Neural progenitor cell (in vitro differentiated cells): Measurements from ENCODE around the gene MYCBP2. TPM values are rescaled to one million over a fixed set of nuclear protein-coding genes. Genes with fewer than 3 reads are reported as not detected.
"Not testable (repeated sequence)": the region's sequence is repeated elsewhere in the genome, so short reads cannot be mapped to it uniquely, and the experiment has no call there.

Experiments
- DNase-seq: peaks from one replicate; pipeline ENCODE4 v3.0.0-alpha.2; 2016; ENCODE audit warnings: low spot score
- H2AFZ ChIP-seq: fragments of 200-600 bp; sonication (generic); replicated peaks from 2 replicates; pipeline ENCODE4 v1.6.1; 2016; ENCODE audit warnings: antibody characterized with exemption
- H3F3A ChIP-seq: fragments of 200-600 bp; sonication (generic); 2 replicates; pipeline ENCODE4 v1.6.1; 2016; ENCODE audit warnings: antibody characterized with exemption, low read depth
- H3K27ac ChIP-seq: fragments of 200-600 bp; sonication (generic); 2 replicates; pipeline ENCODE4 v1.5.1; 2016; ENCODE audit warnings: mild to moderate bottlenecking
- H3K27me3 ChIP-seq: fragments of 200-600 bp; sonication (generic); 2 replicates; pipeline ENCODE4 v1.6.1; 2016; ENCODE audit warnings: mild to moderate bottlenecking, moderate library complexity
- H3K36me3 ChIP-seq: fragments of 200-600 bp; sonication (generic); 2 replicates; pipeline ENCODE4 v1.5.1; 2016
- H3K4me1 ChIP-seq: fragments of 200-600 bp; sonication (generic); 2 replicates; pipeline ENCODE4 v1.6.1; 2016; ENCODE audit warnings: mixed run types
- H3K4me2 ChIP-seq: fragments of 200-600 bp; sonication (generic); 2 replicates; pipeline ENCODE4 v1.6.1; 2016
- H3K4me3 ChIP-seq: fragments of 200-600 bp; sonication (generic); 2 replicates; pipeline ENCODE4 v1.5.1; 2016
- H3K79me2 ChIP-seq: fragments of 200-600 bp; sonication (generic); 2 replicates; pipeline ENCODE4 v1.6.1; 2016; ENCODE audit warnings: low read depth
- H3K9ac ChIP-seq: fragments of 200-600 bp; sonication (generic); 2 replicates; pipeline ENCODE4 v1.6.1; 2016
- H3K9me3 ChIP-seq: fragments of 200-600 bp; sonication (generic); 2 replicates; pipeline ENCODE4 v1.5.1; 2016; ENCODE audit warnings: low read depth
- H4K20me1 ChIP-seq: fragments of 200-600 bp; sonication (generic); 2 replicates; pipeline ENCODE4 v1.6.1; 2016; ENCODE audit warnings: low read depth
- H3K27ac Mint-ChIP-seq: 3 replicates; pipeline ENCODE4 v1.8.0; 2021; ENCODE audit warnings: mixed read lengths
- H3K27me3 Mint-ChIP-seq: 2 replicates; pipeline ENCODE4 v1.8.0; 2022; ENCODE audit warnings: low read depth, mild to moderate bottlenecking, inconsistent platforms, moderate library complexity, mixed read lengths; ENCODE audit not compliant: insufficient read depth
- H3K36me3 Mint-ChIP-seq: 3 replicates; pipeline ENCODE4 v1.8.0; 2021; ENCODE audit warnings: mixed read lengths
- H3K4me1 Mint-ChIP-seq: 3 replicates; pipeline ENCODE4 v1.8.0; 2021; ENCODE audit warnings: mixed read lengths
- H3K4me3 Mint-ChIP-seq: 3 replicates; pipeline ENCODE4 v1.8.0; 2021; ENCODE audit warnings: mild to moderate bottlenecking, moderate library complexity, mixed read lengths
- H3K9me3 Mint-ChIP-seq: 3 replicates; pipeline ENCODE4 v1.8.0; 2020; ENCODE audit warnings: mixed read lengths
- EZH2 ChIP-seq: fragments of 200-600 bp; sonication (generic); IDR thresholded peaks from 2 replicates; pipeline ENCODE4 v1.6.1; 2017; ENCODE audit warnings: antibody characterized with exemption, mild to moderate bottlenecking, moderate library complexity
- EZH2phosphoT487 ChIP-seq: fragments of 200-600 bp; sonication (generic); IDR thresholded peaks from 2 replicates; pipeline ENCODE4 v1.6.1; 2017; ENCODE audit warnings: antibody characterized with exemption
- total RNA-seq: library from RNA; depleted of rRNA; stranded (reverse); fragments of >200 nt; gene quantifications from 2 replicates; pipeline ENCODE4 v1.2.3, GENCODE V29; 2015; ENCODE audit warnings: low replicate concordance
- TF ChIP-seq, protein P1 (sequence below): fragments of 200-600 bp; sonication (generic); IDR thresholded peaks from 2 replicates; pipeline ENCODE4 v1.5.1; 2017; ENCODE audit warnings: antibody characterized with exemption, mild to moderate bottlenecking

The MYCBP2 gene
- total RNA-seq, 1 donor from 2014 or later, result 37.8 TPM

- H3K27me3 Mint-ChIP-seq, result no peaks in the 10 kb centered on the region
- no peaks in the 10 kb centered on the region for H3K27me3 ChIP-seq
- peaks cover 53% of the 10 kb centered on the region for H3K79me2 ChIP-seq
- no peak overlapping the region for H3K4me3 Mint-ChIP-seq
- H3K9me3 Mint-ChIP-seq, result no peaks in the 10 kb centered on the region
- TF ChIP-seq, protein P1, sequence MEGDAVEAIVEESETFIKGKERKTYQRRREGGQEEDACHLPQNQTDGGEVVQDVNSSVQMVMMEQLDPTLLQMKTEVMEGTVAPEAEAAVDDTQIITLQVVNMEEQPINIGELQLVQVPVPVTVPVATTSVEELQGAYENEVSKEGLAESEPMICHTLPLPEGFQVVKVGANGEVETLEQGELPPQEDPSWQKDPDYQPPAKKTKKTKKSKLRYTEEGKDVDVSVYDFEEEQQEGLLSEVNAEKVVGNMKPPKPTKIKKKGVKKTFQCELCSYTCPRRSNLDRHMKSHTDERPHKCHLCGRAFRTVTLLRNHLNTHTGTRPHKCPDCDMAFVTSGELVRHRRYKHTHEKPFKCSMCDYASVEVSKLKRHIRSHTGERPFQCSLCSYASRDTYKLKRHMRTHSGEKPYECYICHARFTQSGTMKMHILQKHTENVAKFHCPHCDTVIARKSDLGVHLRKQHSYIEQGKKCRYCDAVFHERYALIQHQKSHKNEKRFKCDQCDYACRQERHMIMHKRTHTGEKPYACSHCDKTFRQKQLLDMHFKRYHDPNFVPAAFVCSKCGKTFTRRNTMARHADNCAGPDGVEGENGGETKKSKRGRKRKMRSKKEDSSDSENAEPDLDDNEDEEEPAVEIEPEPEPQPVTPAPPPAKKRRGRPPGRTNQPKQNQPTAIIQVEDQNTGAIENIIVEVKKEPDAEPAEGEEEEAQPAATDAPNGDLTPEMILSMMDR, result no peak
- TF ChIP-seq EZH2phosphoT487 (no peak), EZH2 (no peak)
- H3K36me3 ChIP-seq, result peaks cover 3% of the 10 kb centered on the region
- peaks cover 32% of the 10 kb centered on the region for H3K36me3 Mint-ChIP-seq
- no peak for DNase-seq
- no peak overlapping the region for H3K27ac Mint-ChIP-seq
- no peak overlapping the region for H2AFZ ChIP-seq
- no peaks in the 10 kb centered on the region for H3K4me1 Mint-ChIP-seq
- no peaks in the 10 kb centered on the region for H3K9me3 ChIP-seq
- no peaks in the 10 kb centered on the region for H3K4me1 ChIP-seq
- no peak overlapping the region for H3K9ac ChIP-seq
- H3F3A ChIP-seq, result no peaks in the 10 kb centered on the region
- H3K4me2 ChIP-seq, result no peak overlapping the region
- H3K4me3 ChIP-seq, result no peak overlapping the region
- H4K20me1 ChIP-seq, result peaks cover 24% of the 10 kb centered on the region
- no peak overlapping the region for H3K27ac ChIP-seq
These were observed 310.6 kb downstream of the MYCBP2 start for GRCh38 chr13:77016251-77016812.

DNA sequence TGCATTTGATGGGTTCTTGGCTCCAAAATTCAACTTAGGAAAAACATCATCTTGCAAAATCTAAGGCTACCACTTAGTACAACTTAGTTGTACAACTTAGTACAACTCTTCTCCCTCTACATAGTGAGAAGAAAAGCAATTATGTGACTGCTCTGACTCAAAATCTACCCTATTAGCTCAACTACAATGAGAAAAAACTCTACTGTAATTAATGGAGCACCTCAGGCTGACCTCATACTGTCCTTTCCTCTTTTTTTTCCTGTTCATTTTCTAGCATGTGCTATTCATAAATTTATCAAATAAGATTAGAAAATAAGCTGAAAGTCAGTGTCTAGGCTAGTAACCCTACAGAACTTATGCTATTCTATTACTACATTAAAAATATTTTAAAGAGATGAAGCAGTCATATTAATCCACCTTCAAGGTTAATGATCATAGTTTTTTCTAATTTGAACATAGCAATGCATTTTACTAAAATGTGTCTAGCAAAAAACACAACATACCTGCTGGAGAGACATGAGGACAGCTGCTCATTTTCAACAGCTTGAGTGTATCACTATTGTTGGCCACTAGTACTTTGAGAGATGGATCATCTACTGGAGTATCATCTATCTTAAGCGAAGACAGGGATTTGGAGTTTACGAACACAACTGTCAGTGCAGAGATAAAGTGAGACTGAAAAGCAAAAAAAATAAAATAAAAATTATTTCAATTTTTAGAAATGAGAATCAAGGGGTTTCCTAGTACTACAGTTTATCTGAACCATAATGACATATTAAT, 311.8 kb downstream of the MYCBP2 start:
- Histone ChIP-seq H3K27ac (no peak overlapping the region), H2AFZ (no peak overlapping the region), H3K9ac (no peak overlapping the region), H3K27me3 (no peaks in the 10 kb centered on the region), H4K20me1 (peaks cover 20% of the 10 kb centered on the region), H3K9me3 (no peaks in the 10 kb centered on the region), H3K79me2 (peaks cover 46% of the 10 kb centered on the region), H3K4me1 (no peaks in the 10 kb centered on the region), H3F3A (no peaks in the 10 kb centered on the region), H3K4me2 (no peak overlapping the region), H3K36me3 (peaks cover 3% of the 10 kb centered on the region), H3K4me3 (no peak overlapping the region)
- TF ChIP-seq, protein P1, result no peak
- TF ChIP-seq EZH2phosphoT487 (no peak), EZH2 (no peak)
- DNase-seq, result no peak
- no peak overlapping the region for H3K4me3 Mint-ChIP-seq
- H3K9me3 Mint-ChIP-seq, result no peaks in the 10 kb centered on the region
- H3K27me3 Mint-ChIP-seq, result no peaks in the 10 kb centered on the region
- H3K27ac Mint-ChIP-seq, result no peak overlapping the region
- peaks cover 32% of the 10 kb centered on the region for H3K36me3 Mint-ChIP-seq
- no peaks in the 10 kb centered on the region for H3K4me1 Mint-ChIP-seq

- no peak overlapping the region for H2AFZ ChIP-seq
- H3K9me3 ChIP-seq, result no peaks in the 10 kb centered on the region
- H3K27ac ChIP-seq, result no peak overlapping the region
- no peaks in the 10 kb centered on the region for H3K27me3 ChIP-seq
- Mint-ChIP-seq H3K36me3 (peaks cover 40% of the 10 kb centered on the region), H3K27ac (no peak overlapping the region), H3K27me3 (no peaks in the 10 kb centered on the region), H3K9me3 (no peaks in the 10 kb centered on the region), H3K4me3 (no peak overlapping the region), H3K4me1 (no peaks in the 10 kb centered on the region)
- TF ChIP-seq EZH2phosphoT487, result no peak
- TF ChIP-seq, protein P1, result no peak
- no peak for TF ChIP-seq EZH2
- H3K9ac ChIP-seq, result no peak overlapping the region
- H3K36me3 ChIP-seq, result peaks cover 2% of the 10 kb centered on the region
- H3K4me1 ChIP-seq, result no peaks in the 10 kb centered on the region
- peaks cover 15% of the 10 kb centered on the region for H4K20me1 ChIP-seq
- no peak overlapping the region for H3K4me3 ChIP-seq
- peaks cover 41% of the 10 kb centered on the region for H3K79me2 ChIP-seq
- no peak overlapping the region for H3K4me2 ChIP-seq
- no peaks in the 10 kb centered on the region for H3F3A ChIP-seq
- DNase-seq, result no peak
These were observed 312.9 kb downstream of the MYCBP2 start for GRCh38 chr13:77013853-77014542.

- H3K4me3 ChIP-seq, H3K27ac ChIP-seq, H3K4me3 Mint-ChIP-seq, H3K27me3 ChIP-seq, H3K27me3 Mint-ChIP-seq, H3K4me2 ChIP-seq, H3F3A ChIP-seq, DNase-seq, H3K9me3 Mint-ChIP-seq, H3K36me3 ChIP-seq, H2AFZ ChIP-seq, H3K4me1 Mint-ChIP-seq, H3K27ac Mint-ChIP-seq, H4K20me1 ChIP-seq, H3K9ac ChIP-seq, H3K4me1 ChIP-seq, H3K9me3 ChIP-seq: not testable (repeated sequence)
- peaks cover 36% of the 10 kb centered on the region for H3K36me3 Mint-ChIP-seq
- peaks cover 29% of the 10 kb centered on the region for H3K79me2 ChIP-seq
These were observed 317.2 kb downstream of the MYCBP2 start for GRCh38 chr13:77009719-77010118.
